GM10266 (cell line): ENCODE measurements around the gene CFAP119.
"Not testable (repeated sequence)": the region's sequence is repeated elsewhere in the genome, so short reads cannot be mapped to it uniquely, and the experiment has no call there.

Experiments
- DNase-seq: peaks from one replicate; pipeline ENCODE4 v3.0.0; 2012; ENCODE audit errors: extremely low spot score
- TF ChIP-seq, protein P1 (sequence below): IDR thresholded peaks from 2 replicates; pipeline ENCODE4 v1.5.1; 2012; ENCODE audit warnings: mild to moderate bottlenecking, low read depth; ENCODE audit not compliant: control insufficient read depth, insufficient read depth; ENCODE audit errors: missing control alignments

The CFAP119 gene

GRCh38 chr16:30761928-30762902, at the start of gene CFAP119, which contains the start of gene RNF40:
Gene CFAP119, minus strand, starts transcription at chr16:30762062. Its CDS starts 314 bp downstream, at chr16:30761748.
Gene RNF40, plus strand, starts transcription at chr16:30762322. Its CDS starts 224 bp downstream, at chr16:30762546.
- TF ChIP-seq, protein P1, sequence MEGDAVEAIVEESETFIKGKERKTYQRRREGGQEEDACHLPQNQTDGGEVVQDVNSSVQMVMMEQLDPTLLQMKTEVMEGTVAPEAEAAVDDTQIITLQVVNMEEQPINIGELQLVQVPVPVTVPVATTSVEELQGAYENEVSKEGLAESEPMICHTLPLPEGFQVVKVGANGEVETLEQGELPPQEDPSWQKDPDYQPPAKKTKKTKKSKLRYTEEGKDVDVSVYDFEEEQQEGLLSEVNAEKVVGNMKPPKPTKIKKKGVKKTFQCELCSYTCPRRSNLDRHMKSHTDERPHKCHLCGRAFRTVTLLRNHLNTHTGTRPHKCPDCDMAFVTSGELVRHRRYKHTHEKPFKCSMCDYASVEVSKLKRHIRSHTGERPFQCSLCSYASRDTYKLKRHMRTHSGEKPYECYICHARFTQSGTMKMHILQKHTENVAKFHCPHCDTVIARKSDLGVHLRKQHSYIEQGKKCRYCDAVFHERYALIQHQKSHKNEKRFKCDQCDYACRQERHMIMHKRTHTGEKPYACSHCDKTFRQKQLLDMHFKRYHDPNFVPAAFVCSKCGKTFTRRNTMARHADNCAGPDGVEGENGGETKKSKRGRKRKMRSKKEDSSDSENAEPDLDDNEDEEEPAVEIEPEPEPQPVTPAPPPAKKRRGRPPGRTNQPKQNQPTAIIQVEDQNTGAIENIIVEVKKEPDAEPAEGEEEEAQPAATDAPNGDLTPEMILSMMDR: no peak
- DNase-seq: peak; percentile 99

GRCh38 chr16:30809675-30810074, 47.8 kb upstream of the CFAP119 start:
- not testable (repeated sequence) for DNase-seq

- DNase-seq: not testable (repeated sequence)
These were observed 47.1 kb upstream of the CFAP119 start for GRCh38 chr16:30808890-30809426.

DNA sequence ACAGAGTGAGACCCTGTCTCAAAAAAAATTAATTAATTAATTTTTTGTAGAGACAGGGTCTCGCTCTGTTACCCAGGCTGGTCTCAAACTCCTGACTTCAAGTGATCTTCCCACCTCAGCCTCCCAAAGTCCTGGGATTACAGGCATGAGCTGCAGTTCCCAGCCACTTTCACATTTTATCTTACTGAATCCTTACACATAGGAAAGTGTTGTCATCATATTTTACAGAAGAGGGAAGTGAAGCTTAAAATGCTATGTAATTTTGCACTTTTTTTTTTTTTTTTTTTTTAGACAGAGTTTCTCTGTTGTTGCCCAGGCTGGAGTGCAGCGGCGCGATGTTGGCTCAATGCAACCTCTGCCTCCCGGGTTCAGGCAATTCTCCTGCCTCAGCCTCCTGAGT, 46.3 kb upstream of the CFAP119 start:
- no peak for DNase-seq

DNA sequence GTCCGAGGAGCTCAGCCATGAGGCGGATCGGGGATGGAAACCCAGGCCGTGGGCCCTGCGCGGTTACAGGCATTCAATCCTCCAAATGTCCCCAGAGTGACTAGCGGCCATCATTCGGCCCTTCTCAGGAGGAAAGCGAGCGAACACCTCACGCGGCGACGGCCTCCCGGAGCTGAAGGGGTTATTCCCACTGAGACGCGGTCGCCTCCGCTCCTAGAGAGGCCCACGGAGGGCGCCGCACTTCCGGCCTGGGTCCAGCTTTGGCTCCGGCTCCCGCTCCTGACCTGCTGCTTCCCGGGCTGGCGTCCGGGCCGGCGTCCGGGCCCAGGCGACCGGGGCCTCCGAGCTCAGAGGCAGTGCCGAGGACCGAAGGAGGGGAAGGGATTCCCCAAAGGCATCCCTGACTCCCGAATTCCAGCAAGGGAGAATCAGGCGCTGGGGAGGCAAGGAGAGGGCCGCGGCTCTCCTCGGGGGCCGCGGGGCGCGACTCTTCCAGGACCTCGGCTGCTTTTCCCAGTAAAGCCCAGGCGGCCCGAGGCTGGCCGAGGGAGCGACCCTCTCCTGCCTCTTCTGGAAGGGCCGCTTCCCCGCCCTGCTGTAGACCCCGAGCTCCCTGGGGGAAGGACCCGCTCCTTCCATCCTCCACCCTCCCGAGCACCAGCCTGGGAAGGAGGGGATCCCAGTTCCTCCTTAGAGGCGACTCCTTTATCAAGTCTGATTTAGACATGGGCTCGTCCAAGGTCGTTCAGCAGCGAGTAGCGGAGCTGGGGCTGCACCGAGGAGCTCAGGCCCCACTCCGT, 43.7 kb upstream of the CFAP119 start:
- no peak for DNase-seq
- TF ChIP-seq, protein P1: no peak

More for the DNA sequence above, 46.3 kb upstream of the CFAP119 start:
- TF ChIP-seq, protein P1: no peak

- DNase-seq: no peak
- TF ChIP-seq, protein P1: no peak
These were observed 43.2 kb upstream of the CFAP119 start for GRCh38 chr16:30805056-30805369.

GRCh38 chr16:30802936-30803335, 41.1 kb upstream of the CFAP119 start:
- DNase-seq: no peak
- TF ChIP-seq, protein P1: no peak

DNA sequence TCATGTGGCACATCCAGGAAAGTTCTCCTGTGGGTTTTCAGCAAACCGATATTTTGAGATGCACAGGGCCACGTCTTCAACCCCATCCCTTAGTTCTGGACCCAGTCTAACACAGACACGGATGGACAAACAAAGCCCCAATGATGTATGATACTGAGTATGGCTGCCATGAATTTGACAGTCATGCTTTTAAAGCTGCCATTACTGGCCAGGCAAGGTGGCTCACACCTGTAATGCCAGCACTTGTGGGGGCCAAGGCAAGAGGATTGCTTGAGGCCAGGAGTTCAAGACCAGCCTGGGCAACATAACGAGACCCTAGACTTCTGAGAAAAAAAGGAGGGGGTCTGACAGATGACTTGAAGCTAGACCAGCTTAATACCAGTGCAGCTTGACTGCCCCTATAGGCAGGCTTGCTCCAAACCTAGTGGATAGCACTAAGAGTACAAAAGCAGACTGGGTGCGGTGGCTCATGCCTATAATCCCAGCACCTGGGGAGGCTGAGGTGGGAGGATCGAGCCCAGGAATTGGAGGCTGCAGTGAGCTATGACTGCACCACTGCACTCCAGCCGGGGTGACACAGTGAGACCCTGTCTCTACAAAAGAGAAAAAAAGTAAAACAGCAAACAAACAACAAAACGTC, 35.9 kb upstream of the CFAP119 start:
- TF ChIP-seq, protein P1: no peak
- DNase-seq: no peak
